Activated CD8-positive, alpha-beta memory T cell treated with anti-CD3 and anti-CD28 coated beads for 24 hours (primary cell): ENCODE data around the gene ELN.
"Not testable (repeated sequence)": the region's sequence is repeated elsewhere in the genome, so short reads cannot be mapped to it uniquely, and the experiment has no call there.

Experiments
- DNase-seq: peaks from one replicate; pipeline ENCODE4 v3.0.0-alpha.2; 2020

The ELN gene

DNA sequence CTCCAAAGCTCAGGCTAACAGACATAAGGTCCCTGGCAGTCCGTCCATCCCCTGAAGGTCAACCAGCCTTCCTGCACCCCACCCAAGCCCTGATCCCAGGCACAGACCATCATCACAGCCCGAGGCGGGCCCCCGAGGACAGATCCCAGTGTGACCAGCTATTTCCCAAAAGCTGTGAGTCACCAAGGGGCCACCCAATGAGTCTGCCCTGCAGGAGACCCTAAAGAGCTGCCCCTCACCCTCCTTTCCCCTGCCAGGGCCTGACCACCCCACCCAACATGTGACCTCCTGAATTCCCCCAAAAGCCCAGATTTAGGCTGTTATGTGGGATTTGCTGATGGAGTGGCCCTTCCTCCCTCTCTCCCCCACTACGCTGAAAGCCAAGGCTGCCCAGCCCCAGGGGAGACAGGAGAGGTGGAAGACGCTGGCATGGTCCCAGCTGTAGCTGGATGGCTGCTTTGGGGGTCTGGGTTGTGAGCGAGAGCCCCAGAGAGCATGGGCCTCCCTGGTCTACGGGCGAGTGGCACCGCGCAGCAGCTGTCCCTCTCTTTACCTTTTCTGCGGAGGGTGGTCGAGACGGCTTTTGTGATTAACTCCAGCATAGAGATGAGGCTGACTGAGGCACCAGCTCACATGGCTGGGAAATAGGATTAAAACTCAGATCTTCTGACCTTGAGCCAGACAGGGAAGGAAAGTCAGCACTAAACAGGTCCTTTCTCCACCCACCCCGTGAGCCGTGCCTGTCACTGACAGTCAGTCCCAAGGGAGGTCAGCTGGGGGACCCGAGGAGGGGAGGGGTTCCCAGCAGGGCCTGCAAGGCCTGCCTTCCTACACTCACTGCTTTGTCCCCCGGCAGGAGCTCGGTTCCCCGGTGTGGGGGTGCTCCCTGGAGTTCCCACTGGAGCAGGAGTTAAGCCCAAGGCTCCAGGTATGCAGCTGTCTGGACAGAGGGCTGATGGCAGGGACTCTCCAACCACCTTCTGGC lies 16.7 kb downstream of the ELN start:
- DNase-seq: no peak

DNA sequence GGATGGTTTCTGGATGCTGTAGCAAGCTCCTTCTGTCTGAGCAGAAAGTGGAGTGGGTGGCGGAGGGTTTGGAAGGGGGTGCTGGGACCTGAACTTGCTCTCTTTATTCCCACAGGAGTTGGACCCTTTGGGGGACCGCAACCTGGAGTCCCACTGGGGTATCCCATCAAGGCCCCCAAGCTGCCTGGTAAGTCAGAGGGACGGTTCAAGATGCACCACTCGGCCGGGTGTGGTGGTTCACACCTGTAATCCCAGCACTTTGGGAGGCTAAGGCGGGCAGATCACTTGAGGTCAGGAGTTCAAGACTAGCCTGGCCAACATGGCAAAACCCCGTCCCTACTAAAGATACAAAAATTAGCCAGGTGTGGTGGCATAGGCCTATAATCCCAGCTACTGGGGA lies 18.6 kb downstream of the ELN start:
- DNase-seq: not testable (repeated sequence)

DNA sequence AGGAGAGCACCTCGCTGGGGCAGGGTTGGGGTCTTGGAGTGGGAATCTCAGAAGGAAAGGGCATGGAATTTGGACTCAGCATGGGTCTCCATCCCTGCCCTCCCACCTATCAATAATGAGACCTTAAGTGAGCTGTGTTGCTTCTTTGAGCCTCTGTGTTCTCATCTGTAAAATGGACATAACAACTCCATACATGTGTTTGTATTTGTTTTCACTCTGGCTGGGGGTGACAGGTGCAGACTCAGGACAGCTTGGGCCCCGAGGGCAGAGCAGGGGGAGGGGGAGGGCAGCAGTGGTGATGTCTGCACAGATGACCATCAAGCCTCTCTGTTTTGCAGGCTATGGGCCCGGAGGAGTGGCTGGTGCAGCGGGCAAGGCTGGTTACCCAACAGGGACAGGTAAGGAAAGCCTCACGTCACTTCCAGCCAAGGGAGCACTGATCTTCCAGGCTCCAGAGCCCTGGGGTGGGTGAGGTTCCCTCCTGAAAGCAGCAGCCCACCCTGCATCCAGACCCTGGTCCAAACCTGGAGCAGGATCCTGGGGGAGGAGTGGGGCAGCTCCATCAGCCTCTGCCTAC lies 19.9 kb downstream of the ELN start:
- DNase-seq: no peak

DNA sequence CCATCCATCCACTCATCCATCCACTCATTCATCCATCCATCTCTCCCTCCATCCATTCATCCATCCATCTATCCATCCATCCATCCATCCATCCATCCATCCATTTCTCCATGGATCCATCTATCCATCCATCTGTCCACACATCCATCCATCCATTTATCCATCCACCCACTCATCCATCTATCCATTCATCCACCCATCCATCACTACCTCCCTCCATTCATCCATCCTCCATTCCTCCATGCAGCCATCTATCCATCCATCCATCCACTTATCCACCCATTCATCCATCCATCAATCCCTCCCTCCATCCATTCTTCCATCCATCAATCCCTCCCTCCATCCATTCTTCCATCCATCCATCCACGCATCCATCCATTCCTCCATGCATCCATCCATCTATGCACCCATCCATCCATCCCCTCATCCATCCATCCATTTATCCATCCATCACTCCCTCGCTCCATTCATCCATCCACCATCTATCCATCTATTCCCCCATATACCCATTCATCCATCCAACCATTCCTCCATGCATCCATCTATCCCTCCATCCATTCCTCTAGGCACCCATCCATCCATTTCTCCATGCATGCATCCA lies 21.1 kb downstream of the ELN start:
- no peak for DNase-seq

DNA sequence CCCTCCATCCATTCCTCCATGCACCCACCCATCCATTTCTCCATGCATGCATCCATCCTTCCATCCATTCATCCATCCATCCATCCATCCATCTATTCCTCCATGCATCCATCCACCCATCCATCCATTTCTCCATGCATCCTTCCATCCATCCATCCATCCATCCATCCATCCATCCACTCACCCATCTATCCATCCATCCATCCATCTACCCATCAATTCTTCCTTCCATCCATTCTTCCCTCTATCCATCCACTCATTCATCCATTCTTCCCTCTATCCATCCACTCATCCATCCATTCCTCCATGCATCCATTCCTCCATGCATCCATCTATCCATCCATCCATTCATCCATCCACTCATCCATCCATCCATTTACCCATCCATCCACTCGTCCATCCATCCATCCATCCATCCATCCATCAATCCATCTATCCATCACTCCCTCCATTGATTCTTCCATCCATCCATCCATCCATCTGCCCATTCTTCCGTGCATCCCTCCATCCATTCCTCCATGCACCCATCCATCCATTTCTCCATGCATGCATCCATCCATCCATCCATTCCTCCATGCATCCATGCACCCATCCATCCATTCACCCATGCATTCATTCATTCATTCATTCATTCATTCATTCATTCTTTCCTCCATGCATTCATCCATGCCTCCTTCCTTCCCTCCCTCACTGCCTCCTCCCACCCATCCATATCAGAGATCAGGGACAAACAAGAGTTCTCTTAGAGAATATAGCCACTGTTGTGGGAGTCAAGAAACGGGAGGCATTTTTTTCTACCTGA lies 22.2 kb downstream of the ELN start:
- DNase-seq: no peak

DNA sequence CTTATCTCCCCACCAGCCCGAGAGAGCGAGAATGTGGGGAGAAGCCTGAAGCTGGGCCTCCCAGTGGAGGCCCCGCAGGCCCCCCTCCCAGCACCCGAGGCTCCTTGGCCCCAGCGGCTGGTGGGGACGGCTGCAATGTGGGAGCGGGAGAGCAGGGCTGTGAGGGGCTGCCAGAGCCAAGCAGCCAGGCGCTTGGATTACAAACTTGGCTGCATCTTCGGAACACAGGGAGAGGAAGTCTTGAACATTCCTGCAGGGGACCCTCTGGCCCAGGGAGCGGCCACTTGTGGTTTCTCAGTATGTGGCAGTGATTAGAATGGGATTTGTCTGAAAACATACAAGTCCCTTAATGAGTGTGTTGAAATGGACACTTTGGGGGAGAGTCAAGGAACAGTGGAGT lies 23.2 kb downstream of the ELN start:
- DNase-seq: no peak

DNA sequence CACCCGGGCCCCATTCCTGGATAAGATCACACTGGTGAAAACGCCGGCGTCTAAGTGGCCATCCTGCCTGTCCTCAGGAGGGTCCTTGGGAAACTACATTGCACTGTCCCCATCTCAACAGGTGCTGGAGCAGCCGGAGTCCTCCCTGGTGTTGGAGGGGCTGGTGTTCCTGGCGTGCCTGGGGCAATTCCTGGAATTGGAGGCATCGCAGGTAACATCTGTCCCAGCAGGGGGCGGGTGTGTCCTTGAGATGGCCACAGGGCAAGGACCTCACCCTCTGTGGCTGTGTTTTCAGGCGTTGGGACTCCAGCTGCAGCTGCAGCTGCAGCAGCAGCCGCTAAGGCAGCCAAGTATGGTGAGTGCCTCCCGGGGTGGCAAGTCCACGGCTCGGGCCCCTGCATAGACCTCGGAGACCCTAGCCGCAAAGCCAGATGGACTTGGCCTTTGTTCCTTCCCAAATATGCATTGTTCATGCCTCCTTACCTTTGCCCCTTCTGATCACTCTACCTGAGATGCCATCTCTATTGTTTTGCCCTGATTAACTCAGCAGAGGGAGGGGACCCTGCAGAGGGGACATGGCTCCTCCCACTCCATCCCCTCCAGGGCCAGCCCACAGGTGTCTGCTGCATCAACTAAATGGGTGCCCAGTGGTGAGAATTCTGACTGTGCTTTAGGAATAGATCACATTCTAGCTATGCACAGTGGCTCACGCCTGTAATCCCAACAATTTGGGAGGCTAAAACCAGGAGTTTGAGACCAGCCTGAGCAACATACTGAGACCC lies 23.8 kb downstream of the ELN start:
- DNase-seq: no peak

DNA sequence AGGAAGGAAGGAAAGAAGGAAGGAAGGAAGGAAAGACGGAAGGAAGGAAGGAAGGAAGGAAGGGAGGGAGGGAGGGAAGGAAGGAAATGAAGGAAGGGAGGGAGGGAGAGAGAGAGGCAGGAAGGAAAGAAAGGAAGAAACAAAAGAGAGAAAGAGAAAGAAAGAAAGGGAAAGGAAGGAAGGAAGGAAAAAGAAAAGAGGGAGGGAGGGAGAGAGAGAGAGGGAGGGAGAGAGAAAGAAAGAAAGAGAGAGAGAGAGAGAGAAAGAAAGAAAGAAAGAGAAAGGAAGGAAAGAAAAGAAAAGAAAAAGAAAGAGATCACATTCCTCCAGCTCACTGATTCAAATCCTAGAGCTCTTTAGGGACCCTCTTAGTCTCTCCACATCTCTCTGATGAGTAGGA lies 24.7 kb downstream of the ELN start:
- DNase-seq: no peak

DNA sequence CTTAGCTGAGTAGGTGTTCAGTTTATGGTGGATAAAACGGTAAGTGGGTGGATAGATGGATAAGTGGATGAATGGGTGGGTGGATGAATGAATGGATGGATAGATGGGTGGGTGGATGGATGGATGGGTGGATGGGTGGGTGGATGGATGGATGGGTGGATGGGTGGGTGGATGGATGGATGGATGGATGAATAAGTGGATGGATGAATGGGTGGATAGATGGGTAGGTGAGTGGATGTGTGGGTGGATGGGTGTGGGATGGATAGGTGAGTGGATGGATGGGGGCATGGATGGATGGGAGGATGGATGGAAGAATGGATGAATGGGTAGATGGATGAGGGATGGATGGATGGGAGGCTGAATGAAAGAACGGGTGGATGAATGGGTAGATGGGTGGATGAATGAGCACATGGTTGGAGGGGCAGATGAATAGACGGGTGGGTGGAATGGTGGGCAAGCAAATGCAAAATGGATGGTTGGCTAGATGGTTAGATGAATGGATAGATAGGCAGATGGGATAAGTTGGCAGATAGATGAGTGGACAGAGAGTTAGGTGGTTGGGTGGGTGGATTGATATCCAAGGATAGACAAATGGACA lies 25.7 kb downstream of the ELN start:
- no peak for DNase-seq

DNA sequence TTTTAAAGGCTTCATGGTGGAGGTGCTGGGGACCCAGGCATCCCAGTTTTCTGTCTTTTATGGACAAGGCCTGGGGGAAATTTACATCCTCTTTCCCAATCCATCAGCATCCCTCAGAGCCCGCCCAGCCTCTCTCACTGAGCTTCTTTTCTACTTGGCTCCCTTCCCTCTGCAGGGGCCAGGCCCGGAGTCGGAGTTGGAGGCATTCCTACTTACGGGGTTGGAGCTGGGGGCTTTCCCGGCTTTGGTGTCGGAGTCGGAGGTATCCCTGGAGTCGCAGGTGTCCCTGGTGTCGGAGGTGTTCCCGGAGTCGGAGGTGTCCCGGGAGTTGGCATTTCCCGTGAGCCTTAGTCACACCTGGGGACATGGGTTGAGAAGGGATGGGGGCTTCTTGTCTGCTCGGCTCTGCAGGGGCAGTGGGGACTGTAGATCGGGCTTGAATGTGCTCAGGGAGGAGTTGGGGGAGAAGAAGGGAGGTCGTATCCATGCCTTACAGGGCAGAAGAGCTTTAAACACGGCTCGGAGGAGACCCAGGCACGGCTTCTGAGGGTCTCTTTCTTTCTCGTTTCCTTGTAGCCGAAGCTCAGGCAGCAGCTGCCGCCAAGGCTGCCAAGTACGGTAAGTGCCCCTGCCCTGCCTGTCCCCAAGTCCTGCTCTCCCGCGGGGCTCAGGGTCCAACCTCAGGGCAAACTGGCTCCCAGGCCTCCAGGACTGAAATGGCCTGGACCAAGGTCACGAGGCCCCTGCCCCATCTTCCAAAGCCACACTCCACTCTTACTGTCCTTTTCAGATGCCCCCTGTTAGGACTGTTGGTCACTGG lies 28.3 kb downstream of the ELN start:
- no peak for DNase-seq

DNA sequence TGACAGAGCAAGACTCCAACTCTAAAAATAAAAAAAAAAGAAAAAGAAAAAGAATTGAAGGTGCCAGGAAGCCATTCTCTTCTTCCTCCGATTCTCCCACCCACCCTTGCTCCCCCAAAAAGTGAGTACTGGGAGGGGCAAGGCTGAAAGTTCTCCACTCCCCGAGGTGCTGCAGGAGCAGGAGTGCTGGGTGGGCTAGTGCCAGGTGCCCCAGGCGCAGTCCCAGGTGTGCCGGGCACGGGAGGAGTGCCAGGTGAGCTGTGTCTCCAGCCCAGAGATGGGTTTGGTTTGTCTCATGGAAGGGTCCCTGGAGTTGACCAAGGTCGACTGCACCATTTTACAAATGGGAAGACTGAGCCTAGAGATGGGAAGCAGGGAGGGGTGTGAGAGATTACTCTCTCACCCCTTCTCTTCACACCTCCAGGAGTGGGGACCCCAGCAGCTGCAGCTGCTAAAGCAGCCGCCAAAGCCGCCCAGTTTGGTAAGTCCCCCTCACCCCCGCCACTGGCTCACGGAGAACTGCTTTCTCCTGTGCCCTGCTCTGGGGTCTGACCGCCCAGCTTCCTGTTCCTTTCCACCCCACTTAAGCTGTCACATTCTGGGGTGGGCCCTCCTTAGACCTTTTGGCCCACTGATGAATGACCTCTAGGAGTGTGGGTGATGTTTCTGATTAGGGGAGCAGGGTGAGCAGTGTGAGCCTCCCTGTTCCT lies 29.4 kb downstream of the ELN start:
- no peak for DNase-seq

DNA sequence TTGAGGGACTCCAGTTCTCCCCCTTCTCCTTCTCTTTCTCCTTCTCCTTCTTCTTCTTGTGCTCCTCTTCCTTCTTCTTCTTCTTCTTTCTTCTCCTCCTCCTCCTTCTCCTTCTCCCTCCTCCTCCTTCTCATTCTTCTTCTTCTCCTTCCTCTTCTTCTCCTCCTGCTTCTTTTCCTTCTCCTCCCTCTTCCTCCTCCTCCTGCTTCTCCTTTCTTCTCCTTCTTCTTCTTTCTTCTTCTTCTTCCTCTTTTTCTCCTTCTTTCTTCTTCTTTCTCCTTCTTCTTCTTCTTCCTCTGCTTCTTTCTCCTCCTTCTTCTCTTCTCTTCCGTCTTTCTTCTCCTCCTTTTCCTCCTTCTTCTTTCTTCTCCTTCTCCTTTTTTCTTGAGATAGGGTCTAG lies 30.0 kb downstream of the ELN start:
- no peak for DNase-seq

DNA sequence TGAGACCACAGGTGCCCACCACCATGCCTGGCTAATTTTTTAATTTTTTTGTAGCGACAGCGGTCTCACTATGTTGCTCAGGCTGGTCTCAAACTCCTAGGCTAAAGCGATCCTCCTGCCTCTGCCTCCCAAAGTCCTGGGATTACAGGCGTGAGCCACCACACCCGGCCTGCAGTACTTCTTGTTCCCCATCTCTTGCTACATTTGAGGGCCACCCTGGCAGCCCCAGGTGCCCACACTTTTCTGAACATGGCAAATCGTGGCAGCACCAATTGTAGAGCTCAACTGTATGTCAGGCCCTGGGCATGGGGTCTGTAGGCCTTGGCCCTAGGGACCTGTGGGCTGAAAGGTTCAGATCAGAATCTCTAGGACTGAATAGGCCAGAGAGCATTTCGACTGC lies 30.5 kb downstream of the ELN start:
- no peak for DNase-seq

DNA sequence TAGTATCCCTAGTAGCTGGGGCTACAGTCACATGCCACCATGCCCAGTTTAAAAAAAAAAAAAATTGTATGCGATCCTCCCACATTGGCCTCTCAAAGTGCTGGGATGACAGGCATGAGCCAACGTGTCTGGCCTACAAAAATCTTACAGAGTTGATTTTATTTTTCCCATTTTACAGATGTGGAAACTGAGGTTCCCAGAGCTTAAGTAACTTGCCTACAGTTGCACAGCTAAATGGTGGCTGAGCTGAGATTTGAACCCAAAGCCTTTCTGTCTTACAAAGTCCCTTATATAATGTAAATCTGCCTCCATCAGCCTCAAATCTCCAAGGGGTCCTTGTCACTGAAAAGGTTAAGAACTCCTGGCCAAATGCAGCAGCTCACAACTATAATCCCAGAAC lies 31.1 kb downstream of the ELN start:
- DNase-seq: no peak

DNA sequence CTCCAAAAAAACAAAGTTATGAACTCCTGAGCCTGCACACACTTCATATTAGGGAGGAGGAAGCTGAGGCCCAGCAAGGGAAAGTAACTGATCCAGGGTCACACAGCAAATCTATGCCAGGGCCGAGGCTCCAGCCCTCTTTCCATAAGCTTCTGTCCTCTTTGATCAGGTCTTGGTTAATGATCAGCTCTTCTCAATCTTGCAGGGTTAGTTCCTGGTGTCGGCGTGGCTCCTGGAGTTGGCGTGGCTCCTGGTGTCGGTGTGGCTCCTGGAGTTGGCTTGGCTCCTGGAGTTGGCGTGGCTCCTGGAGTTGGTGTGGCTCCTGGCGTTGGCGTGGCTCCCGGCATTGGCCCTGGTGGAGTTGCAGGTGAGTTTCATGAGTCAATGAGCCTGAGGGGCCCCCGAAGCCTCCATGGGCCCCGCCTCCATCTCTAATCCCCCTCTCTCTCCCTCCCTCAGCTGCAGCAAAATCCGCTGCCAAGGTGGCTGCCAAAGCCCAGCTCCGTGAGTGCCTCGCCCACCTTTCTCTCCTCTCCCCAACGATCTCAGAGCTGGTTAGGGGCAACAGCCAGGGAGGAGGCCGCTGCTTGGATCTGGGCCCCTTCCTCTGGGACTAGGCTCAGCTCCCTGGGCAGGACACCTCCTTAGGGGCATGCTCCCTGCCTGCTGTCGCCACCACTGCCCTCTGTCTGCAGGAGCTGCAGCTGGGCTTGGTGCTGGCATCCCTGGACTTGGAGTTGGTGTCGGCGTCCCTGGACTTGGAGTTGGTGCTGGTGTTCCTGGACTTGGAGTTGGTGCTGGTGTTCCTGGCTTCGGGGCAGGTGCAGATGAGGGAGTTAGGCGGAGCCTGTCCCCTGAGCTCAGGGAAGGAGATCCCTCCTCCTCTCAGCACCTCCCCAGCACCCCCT lies 32.0 kb downstream of the ELN start:
- no peak for DNase-seq

DNA sequence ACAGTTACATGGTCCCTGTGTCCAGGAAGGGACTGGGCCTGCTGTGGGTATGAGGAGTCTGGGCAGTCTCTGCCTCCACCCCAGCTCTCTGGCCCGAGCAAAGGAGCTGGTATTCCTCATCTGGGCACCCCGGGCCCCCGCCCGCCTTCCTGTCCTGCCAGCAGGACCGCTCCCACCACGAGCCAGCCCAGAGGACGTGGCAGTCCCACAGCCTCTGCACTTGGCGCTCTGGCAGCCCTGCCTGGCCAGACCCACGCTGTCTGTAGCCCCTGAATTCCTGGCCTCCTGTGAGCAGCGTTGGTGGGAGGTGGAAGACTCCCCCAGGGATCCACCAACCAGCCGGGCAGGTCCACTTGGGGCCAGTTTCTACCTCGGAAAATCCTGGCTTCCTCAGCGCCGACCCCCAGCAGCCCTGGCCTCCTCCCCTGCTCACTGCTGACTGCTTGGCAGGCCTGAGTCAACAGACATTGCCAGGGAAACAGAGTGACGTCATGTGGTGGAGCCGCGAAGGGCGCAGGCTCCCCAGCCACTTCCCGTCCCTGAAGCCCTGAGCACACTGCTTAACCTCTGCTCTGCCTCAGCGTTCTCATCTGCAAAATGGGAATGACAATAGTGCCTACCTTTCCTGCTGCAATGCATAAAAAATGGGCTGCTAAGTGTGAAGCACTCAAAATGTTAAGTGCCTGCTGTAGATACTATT lies 34.0 kb downstream of the ELN start:
- DNase-seq: peak; percentile 67

DNA sequence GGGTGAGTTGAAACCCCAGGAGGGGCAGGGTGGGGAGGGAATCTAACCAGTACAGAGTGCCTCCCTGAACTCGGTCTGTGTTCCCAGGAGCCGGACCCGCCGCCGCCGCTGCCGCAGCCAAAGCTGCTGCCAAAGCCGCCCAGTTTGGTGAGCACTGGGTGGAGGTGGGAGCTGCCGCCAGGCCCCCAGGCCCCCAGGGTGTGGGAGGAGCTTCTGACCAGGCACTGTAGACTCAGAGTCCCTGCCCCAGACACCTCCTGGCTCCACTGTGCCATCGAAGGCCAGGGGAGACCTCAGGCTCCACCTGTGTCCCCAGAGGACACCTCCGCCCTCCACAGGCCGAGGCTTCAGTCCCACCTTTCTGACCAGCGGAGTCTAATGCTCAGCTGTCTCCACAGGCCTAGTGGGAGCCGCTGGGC lies 35.3 kb downstream of the ELN start:
- DNase-seq: no peak

DNA sequence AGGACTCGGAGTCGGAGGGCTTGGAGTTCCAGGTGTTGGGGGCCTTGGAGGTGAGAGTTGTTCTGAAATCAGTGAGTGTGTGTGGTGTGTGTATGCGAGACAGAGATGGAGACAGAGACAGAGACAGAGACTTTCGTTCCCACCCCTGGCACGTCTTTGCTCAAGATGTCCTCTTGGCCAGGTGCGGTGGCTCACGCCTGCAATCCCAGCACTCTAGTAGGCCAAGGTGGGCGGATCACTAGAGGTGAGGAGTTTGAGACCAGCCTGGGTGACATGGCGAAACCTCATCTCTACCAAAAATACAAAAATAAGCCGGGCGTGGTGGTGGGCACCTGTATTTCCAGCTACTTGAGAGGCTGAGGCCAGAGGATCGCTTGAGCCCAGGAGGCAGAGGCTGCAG lies 35.7 kb downstream of the ELN start:
- DNase-seq: no peak

DNA sequence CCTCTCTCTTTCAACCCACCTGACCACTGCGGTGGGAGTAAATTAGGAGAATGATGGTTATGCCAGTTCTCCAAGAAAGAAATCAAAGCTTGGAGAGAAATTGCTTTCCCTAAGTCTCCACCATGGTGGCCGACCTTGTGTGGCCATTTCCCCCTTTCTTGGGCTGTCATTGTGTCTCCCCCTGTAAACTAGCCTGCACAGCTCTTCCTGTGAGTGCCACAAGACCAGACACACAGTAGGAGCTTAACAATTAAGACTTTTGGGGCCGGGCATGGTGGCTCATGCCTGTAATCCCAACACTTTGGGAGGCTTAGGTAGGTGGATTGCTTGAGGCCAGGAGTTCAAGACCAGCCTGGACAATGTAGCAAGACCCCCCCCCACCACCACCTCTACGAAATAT lies 36.7 kb downstream of the ELN start:
- no peak for DNase-seq
